ENCODE results near the gene LSM3.

LSM3 gene

DNA sequence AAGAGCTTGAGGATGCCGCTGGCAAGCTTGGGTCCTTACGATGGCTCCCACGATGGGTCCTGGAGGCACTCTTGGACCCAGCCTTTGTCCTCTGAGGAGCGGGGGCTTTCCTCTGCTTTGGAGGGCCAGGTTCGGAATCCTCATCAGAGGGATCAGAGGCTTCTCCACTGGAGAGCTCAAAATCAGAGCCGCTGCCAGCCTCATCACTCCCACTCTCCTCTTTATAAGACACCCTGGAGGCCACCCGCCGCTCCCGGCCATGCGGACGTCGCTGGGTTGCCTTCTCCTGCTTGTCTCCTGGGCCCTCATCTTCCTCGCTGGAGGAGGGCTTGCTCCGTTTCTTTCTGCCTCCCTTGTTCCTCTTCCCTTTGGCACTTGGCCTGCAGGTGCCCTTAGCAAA, 20.2 kb upstream of the LSM3 start:
- DNase-seq: no peak

- DNase-seq: no peak
Measured at GRCh38 chr3:14159426-14159825, 19.2 kb upstream of the LSM3 start.

DNA sequence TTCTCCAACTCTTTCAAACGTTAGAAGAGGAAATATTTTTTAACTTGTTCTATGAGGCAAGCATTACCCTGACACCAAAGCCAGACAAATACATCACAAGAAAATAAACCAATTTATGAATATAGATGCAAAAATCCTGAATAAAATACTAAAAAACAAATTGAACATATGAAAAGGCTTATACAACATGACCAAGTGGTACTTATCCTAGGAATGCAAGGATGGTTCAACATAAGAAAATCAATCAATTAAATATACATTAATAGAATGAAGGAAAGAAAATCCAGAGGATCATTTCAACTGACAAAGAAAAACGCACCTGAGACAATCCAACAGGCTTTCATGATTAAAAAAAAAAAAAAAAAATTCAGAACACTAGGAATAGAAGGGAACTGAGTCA, 17.3 kb upstream of the LSM3 start:
- no peak for DNase-seq

DNA sequence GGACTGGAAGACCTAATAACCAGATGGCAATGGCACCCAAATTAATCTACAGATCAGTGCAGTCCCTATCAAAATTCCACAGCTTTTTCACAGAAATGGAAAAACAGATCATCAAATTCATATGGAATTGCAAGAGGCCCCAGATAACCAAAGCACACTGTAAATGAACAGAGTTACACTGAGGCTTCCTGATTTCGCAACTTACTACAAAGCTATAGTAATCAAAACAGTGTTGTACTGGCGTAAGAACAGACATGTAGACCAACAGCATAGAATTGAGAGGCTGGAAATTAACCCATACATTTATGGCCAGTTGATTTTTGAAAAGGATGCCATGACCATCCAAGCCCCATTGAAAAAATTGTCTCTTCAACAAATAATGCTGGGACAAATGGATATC, 16.4 kb upstream of the LSM3 start:
- DNase-seq: no peak

- DNase-seq: peak; percentile 74
Measured at GRCh38 chr3:14166877-14167603, 11.6 kb upstream of the LSM3 start.

- DNase-seq: no peak
Measured at GRCh38 chr3:14169435-14169834, 9.2 kb upstream of the LSM3 start.

DNA sequence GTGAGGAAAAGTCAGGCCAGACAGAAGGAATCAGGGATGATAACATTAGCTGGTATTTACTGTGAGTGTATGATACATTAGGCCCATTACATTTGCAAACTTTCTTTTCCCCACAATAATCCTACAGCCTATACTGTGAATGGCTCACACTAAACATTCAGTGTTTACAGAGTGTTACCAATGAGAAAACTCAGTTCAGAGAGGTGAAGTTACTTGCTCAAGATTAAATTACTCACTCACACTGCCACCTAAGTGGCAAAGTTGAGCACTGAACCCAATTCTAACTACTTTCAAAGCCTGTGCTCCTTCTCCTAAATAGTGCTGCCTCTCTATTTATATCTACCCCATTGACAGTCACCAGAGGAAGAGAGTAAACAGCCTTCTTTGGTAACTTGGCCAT, 8.7 kb upstream of the LSM3 start:
- DNase-seq: peak; percentile 17

DNA sequence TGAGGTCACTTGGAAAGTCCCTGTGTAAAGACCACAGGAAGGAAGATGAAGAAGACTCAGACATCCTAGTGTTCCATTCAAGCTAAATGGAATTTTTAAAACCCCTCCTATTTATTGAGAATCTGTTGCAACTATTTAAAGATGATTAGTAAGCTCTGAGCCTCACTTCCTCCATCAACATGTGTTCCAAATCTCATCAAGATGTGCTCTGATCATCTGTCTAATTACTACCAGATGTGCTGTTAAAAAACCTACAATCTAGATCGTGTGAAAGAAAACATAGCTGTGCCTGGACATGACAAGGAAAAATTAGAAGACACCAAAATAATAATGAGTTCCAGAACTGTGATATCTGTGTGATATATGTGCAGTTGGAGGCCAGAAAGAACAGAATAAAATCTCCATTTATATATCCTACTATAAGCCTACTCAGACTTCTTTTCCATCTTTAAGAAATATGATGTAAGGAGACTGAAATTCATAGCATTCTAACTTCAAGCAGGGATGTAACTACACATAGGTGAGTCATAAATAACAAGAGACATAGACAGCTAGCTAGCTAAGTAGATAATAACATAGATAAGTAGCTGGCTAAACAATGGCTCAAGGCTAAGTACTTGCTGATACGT, 8.0 kb upstream of the LSM3 start:
- DNase-seq: peak; percentile 80

DNA sequence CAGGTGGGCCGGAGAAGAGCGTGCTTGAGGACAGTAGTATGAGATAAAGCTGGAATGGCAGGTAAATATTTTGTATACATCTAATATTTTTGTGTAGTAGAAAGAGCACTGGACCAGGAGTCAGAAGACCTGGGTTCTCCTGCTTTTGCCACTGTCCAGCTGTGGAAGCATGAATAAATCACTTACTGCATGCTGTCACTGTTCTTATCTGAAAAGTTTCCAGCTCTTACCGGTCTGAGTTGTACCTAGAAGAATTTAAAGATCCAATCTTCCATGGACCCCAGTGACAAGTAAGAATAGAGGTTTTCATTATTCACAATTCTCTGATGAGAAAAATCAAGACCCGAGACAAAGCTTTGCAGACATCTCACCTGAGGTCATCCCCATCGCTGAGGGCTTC, 6.1 kb upstream of the LSM3 start:
- DNase-seq: no peak

DNA sequence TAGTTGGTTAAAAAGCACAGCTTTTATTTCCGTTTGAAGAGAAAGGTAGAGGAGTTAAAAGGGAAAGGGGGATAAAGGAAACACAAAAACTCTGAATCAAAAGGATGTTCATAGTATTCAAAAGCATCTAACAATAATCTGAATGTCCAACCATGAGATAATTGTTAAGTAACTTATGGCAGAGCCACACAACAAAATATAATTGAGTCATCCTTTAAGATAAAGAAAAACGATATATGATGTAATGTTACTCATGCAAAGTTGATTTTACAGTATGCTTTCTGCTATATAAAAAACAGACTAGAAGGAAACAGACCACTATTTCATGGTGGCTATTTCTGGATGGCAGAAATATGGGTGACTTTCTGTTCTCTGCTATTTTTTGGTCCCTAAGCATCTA, 4.1 kb upstream of the LSM3 start:
- peak; percentile 19 for DNase-seq

GRCh38 chr3:14175383-14176037, 3.1 kb upstream of the LSM3 start:
- DNase-seq: peak; percentile 48

DNA sequence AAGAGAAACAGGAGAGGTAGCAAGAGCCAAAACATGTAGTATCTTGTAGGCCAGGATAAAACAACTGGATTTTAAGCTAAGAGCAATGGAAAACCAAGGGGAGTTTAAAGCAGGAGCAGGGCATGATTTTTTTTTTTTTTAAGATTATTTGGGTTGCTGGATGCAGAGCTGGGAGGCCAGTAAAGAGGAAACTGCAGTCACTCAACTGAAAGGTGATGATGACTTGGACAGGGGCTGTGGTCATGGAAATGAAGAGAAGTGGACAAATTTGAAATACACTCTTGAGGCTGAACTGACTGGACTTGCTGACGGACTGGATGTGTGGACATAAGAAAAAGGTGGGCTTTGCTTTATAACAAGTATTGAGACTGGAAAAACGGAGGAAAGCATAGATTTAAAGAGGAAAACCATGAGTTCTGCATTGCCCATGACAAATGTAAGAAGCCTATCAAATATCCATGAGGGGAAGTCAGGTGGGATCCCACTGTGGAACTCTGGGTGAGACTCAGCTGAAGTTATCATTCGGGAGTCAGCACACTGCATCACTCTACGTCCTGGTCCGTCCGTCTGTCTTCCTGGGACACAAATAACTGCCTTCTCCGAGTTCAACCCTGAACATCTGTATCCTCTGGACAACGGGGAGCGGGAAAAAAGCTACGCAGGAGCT, 904 bp upstream of the LSM3 start:
- DNase-seq: no peak

- no peak for DNase-seq
Measured at GRCh38 chr3:14179114-14179465, 473 bp downstream of the LSM3 start.

GRCh38 chr3:14179795-14180194, 1.2 kb downstream of the LSM3 start:
- no peak for DNase-seq

GRCh38 chr3:14181253-14181652, 2.6 kb downstream of the LSM3 start:
- DNase-seq: no peak

DNA sequence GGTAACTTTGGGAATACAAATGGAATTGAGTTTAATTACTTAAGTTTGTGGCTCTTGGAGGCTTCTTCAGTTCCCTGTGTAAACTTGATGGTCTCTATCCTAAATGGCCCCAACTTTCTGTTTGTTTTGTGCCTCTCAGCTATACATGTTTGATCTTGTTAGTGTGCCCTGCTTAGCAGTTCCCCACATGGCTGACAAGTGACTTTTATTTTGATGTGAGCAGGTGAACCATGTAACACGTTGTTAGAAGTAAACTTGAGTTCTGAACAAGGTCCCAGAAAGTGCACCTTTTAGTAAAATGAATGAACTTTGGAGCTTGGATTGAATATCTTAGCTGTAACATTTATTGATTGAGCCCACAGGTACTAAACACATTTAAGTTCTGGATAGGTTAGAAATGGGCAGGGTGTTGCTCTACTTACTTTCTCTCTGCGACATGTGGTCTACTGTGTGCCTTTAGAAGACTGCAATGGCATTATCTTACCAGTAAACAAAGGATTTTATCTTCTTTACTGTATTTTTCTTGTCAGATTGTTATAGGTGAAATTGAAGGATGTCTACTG, 4.5 kb downstream of the LSM3 start:
- DNase-seq: no peak

GRCh38 chr3:14186854-14187458, 8.3 kb downstream of the LSM3 start:
- no peak for DNase-seq

DNA sequence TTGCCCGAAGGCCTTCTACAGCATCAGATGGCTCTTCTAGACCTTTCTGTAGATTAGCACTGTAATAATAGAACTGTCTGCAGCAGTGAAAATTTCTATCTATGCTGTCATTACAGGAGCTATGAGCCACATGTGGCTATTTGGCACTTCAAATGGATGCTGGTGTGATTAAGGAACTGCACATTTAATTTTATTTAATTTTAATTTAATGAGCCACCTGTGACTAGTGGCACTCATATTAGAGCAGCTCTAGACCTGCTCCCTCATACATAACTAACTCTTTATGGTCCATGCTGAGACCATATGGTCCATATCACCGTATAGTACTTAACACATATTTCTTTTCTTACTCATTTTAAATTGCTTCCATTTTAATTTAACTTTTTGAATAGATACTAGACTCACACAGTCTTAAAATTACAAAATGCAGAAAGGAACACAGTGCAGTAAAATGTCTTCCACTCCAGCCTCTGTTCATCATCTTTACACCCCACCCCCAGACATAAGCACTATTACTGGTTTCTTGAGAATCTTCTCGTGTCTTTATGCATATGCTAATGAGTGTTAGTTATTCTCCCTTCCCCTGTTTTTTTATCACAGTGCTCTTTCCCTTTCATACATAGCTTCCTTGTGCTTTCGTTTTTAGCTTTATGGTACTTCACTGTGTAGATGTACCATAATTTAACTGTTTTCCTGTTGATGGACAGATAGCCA, 9.6 kb downstream of the LSM3 start:
- no peak for DNase-seq

DNA sequence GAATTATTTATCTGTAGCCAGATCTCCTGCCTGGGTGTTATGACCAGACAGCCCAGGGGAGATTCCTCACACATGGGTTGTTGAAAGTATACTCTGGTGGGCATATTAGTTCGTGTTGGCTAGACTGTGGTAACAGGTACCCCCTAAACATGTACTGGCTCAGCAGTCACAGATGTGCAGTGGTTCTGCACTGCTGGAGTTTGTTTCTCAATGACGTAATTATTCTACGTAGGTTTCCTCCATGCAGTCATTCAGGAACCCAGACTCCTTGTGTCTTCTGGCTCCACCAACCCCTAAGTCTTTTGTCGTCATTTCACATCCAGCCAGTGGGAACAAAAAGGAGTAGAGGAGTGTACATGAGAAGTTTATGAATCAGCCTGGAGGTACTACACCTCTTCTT, 16.2 kb downstream of the LSM3 start:
- no peak for DNase-seq

DNA sequence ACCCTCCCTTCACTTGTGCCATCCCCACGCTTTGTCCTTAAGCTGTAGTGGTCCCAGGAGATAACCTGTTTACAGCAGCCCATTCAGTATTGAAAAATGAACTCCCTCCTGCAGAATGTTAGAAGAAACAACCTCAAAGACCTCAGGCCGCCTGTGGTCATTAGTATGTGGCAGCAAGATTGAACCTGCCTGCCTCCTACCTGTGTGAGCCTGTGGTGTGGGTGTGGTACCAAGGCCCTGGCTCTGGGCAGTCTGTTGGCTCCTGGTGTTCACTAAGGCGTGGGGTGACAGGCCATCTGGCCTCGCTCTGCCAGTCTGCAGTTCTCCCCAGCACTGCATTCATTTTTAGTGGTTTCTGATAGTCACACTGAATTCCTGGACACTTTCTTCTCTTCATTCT, 21.0 kb downstream of the LSM3 start:
- no peak for DNase-seq

DNA sequence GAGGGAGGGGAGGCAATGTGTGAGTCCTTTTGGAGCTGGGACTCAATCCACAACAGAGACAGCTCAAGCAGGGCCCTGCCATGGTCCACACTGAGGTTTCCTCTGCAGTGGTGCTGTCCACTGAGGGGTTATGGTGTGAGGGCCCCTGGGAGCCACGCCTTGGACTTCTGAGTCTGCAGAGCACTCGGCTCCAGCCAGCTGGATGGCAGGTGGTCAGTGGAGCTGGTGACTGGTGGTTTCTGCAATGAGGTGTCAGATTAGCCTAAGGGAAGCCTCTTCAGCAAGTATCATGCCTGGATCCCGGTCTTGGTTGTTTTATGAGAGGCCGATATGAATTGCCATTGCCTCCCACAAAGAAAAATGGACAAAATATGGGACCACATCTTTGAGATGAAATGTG, 21.7 kb downstream of the LSM3 start:
- DNase-seq: peak; percentile 39

DNA sequence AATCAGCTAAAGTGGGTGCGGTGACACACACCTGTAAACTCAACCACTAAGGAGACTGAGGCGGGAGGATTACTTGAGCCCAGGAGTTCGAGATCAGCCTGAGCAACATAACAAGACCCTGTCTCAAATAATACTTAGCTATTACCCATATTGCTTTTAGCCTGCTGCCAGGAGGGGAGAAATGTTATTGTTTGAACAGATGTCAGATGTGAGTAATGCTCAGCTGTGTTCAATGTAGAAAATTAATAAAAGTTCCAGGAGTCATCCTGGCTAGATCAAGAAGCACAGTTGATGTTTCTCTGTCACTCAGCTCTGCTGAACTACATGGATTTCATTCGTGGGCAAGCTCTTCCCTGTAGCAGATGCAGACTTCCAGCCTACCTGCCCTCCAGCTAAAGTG, 22.2 kb downstream of the LSM3 start:
- DNase-seq: peak; percentile 31

Measured in EL (cell line).